Lung (tissue), 12 donors: Measurements from ENCODE around the gene PCDH1. TPM values are rescaled to one million over a fixed set of nuclear protein-coding genes. Genes with fewer than 3 reads are reported as not detected.

ENCODE experiments used
- ATAC-seq: fragments of 200-7000 bp; cut with Tn5 transposase; one replicate; pipeline ENCODE4 v1.9.1; 2020; ENCODE audit warnings: moderate number of reproducible peaks; ENCODE audit not compliant: insufficient read depth, low FRiP score
- DNase-seq, 3 donors: peaks; one replicate each; pipeline ENCODE4 v3.0.0-alpha.2; 2013 to 2017
- H3K27ac ChIP-seq, 2 donors: one replicate each; pipeline ENCODE4 v1.5.1; 2013; ENCODE audit warnings: mild to moderate bottlenecking in 2 of 2, moderate library complexity in 2 of 2, control low read depth in 1 of 2, inconsistent platforms in 1 of 2, low read depth in 1 of 2, low read length in 1 of 2
- H3K27me3 ChIP-seq, 3 donors: one replicate each; pipeline ENCODE4 v1.5.1; 2013; ENCODE audit warnings: low read length in 2 of 3; ENCODE audit not compliant: control insufficient read depth in 3 of 3, insufficient read depth in 3 of 3
- H3K36me3 ChIP-seq, 4 donors: one replicate each; pipeline ENCODE4 v1.5.1; 2013; ENCODE audit warnings: low read length in 4 of 4, mild to moderate bottlenecking in 1 of 4, moderate library complexity in 1 of 4; ENCODE audit not compliant: control insufficient read depth in 4 of 4, insufficient read depth in 4 of 4
- H3K4me1 ChIP-seq, 5 donors: one replicate each; pipeline ENCODE4 v1.5.1; 2013; ENCODE audit warnings: low read length in 5 of 5, mild to moderate bottlenecking in 2 of 5, moderate library complexity in 1 of 5; ENCODE audit not compliant: control insufficient read depth in 5 of 5, insufficient read depth in 5 of 5
- H3K4me3 ChIP-seq: one replicate; pipeline ENCODE4 v1.5.1; 2013; ENCODE audit warnings: mild to moderate bottlenecking, control low read depth, moderate library complexity
- H3K9ac ChIP-seq, 2 donors: one replicate each; pipeline ENCODE4 v1.5.1; 2013; ENCODE audit warnings: low read length in 2 of 2, control low read depth in 1 of 2; ENCODE audit not compliant: insufficient read depth in 1 of 2
- H3K9me3 ChIP-seq, 4 donors: one replicate each; pipeline ENCODE4 v1.5.1; 2013; ENCODE audit warnings: low read length in 3 of 4, mild to moderate bottlenecking in 1 of 4, moderate library complexity in 1 of 4; ENCODE audit not compliant: control insufficient read depth in 4 of 4, insufficient read depth in 3 of 4
- whole genome bisulfite sequencing, 2 donors: extraction: QIAGEN DNeasy Blood & Tissue Kit; methylation state at CpG; one replicate each; pipeline ENCODE4 v1.1.7; 2013; 5-methylcytosine and 5-hydroxymethylcytosine counted together
- polyA plus RNA-seq, 2 donors: library from polyadenylated mRNA; stranded (reverse); fragments of 200-250 nt; gene quantifications; one replicate each; pipeline ENCODE4 v1.2.1, GENCODE V29; 2013
- total RNA-seq, 2 donors: library from RNA; depleted of rRNA in 1 of 2; stranded (reverse); fragments of >200 nt in 1 of 2; gene quantifications; one replicate each; pipeline ENCODE4 v1.2.1, GENCODE V29; 2014 to 2021
- TF ChIP-seq, protein P1 (sequence below): IDR thresholded peaks from 2 replicates; pipeline ENCODE4 v1.5.1; 2012; ENCODE audit warnings: mild to moderate bottlenecking; ENCODE audit errors: control extremely low read depth, extremely low read depth
- donor health status: control.
- donor health status: control.
- donor health status: Bipolar disorder and iron deficiency.
- donor health status: healthy.
- donor health status: DM: yes; HTN: yes; CAD: no.

Gene PCDH1
- total and polyA plus RNA-seq, 4 donors, result 18.2 to 70.2 (median 44.4) TPM

DNA sequence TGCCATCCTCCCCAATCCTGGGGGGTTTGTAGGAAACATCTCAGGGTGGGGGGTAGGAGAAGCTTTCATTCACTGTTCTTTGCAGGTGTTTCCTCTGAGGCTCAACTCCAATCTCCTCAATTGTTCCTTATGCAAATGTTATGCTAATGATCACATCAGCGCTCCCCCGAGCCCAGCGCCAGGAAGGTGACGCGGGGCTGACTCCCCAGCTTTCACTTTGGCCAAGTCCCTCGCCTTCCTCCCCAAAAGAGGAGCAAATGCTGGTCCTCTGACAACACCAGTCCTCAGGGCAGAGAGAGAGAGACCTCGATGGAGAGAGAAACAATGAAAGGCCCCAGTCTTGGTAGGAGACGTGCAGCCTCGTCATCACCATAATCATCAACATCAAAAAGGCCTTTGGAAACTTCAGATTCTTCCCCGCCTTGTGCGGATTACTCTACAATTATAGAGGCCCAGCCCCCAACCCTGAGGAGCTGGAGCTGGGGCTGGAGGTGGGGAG lies 39.1 kb downstream of the PCDH1 start:
- no peak overlapping the region for H3K4me3 ChIP-seq
- TF ChIP-seq, protein P1, sequence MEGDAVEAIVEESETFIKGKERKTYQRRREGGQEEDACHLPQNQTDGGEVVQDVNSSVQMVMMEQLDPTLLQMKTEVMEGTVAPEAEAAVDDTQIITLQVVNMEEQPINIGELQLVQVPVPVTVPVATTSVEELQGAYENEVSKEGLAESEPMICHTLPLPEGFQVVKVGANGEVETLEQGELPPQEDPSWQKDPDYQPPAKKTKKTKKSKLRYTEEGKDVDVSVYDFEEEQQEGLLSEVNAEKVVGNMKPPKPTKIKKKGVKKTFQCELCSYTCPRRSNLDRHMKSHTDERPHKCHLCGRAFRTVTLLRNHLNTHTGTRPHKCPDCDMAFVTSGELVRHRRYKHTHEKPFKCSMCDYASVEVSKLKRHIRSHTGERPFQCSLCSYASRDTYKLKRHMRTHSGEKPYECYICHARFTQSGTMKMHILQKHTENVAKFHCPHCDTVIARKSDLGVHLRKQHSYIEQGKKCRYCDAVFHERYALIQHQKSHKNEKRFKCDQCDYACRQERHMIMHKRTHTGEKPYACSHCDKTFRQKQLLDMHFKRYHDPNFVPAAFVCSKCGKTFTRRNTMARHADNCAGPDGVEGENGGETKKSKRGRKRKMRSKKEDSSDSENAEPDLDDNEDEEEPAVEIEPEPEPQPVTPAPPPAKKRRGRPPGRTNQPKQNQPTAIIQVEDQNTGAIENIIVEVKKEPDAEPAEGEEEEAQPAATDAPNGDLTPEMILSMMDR, result no peak
- H3K9me3 ChIP-seq, result no peaks in the 10 kb centered on the region
- no peaks in the 10 kb centered on the region for H3K36me3 ChIP-seq
- WGBS, 2 donors, result 46 to 58% methylated on average over 11 of the region's 11 CpGs
- ATAC-seq (no peak), DNase-seq (peak in 1 of 3 donors; percentile 53)
- H3K4me1 ChIP-seq, result peaks cover 0 to 36% (median 25%) of the 10 kb centered on the region in 5 donors
- no peak overlapping the region for H3K9ac ChIP-seq
- H3K27me3 ChIP-seq, result no peaks in the 10 kb centered on the region
- H3K27ac ChIP-seq, result peak overlapping the region; percentile 46 to 62

DNA sequence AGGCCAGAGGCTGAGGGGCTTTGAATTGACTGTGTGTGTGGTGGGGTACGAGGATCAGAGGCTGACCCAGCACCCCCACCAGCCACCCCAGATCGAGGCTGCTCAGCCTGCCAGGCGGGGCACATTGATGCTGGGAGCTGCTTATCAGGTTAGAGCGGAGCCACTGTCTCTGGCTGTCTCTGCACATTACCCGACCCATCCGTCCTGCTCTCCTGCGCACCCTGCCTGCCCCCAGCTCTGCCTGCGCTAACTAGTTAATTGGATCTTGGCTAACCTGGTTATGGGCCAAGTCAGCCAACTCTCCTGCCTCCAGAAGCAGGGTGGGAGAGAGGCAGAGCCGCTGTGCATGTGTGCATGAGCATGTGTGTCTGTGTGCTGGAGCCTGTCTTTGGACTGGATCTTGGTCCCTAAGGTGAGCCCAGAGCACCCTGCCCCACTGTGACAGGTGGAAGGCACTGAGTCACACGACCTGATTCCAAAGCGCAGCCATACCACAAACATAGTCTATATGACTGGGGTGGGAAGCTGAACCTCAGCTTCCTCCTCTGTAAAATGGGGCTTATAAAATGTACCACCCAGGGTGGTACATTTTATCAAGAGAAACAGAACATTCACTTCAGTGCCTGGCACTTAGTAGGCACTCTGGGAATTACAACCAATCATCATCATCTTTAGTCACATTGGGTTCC lies 39.7 kb downstream of the PCDH1 start:
- Histone ChIP-seq H3K4me3 (no peak overlapping the region), H3K27ac (peak overlapping the region in 1 of 2 donors; percentile 75), H3K4me1 (peaks cover 0 to 38% (median 22%) of the 10 kb centered on the region in 5 donors), H3K9ac (no peak overlapping the region), H3K27me3 (no peaks in the 10 kb centered on the region), H3K36me3 (no peaks in the 10 kb centered on the region), H3K9me3 (no peaks in the 10 kb centered on the region)
- WGBS, 2 donors, result 67 to 72% methylated on average over 11 of the region's 11 CpGs
- DNase-seq (no peak), ATAC-seq (no peak)
- TF ChIP-seq, protein P1, result no peak

DNA sequence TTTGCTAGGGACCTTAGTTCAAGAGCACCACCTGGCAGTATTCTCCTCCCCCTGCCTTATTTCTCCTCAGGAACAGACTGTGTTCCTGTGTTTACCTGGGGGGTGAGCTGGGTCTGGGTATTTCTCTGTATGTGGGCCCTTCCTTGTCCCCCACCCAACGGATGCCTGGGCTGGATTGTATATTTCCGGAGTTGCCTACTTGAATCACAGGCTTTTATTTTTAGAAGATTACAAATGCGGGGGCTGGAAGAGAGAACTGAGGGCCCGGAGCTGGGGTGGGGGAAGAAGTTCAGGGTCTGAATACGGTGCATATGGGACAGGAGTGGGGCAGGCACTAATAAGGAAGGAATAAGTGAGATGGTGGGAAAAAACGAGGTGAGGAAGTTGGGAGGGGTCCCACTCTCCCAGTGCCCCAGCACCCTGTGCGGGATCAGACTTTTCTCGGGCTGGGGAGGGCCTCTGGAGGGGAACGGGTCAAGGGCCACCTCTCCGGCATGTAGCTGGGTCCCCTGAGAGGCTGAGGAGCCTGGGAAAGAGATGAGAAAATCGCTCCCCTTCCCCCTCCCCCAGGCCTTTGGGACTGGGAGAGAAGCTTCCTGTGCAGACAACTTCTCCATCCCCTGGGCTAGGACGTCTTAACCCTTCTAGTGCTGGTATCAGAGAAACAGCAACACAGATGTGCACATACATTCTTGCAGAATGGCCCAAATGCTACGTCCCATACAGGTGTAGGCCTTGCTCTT lies 42.1 kb downstream of the PCDH1 start:
- no peak overlapping the region for H3K9ac ChIP-seq
- H3K36me3 ChIP-seq, result no peaks in the 10 kb centered on the region
- H3K27me3 ChIP-seq, result no peaks in the 10 kb centered on the region
- no peak for ATAC-seq
- 17 to 25% methylated on average over 13 of the region's 13 CpGs for WGBS, 2 donors
- H3K27ac ChIP-seq, result peak overlapping the region; percentile 72 to 85
- H3K4me3 ChIP-seq, result no peak overlapping the region
- H3K9me3 ChIP-seq, result no peaks in the 10 kb centered on the region
- peak; percentile 31 to 70 (median 37) for DNase-seq
- peaks cover 0 to 30% (median 6%) of the 10 kb centered on the region in 5 donors for H3K4me1 ChIP-seq
- TF ChIP-seq, protein P1, result no peak
